HFF-Myc (cell line): ENCODE data around the gene FIG4.
A peak's percentile ranks its signal among the peaks of the same experiment; 100 is the strongest.
"Not testable (repeated sequence)": the region's sequence is repeated elsewhere in the genome, so short reads cannot be mapped to it uniquely, and the experiment has no call there.

ENCODE experiments used
- DNase-seq: peaks from one replicate; pipeline ENCODE4 v3.0.0-alpha.2; 2011; ENCODE audit warnings: low read depth; ENCODE audit errors: extremely low read depth
- H3K4me3 ChIP-seq: replicated peaks from 2 replicates; pipeline ENCODE4 v1.5.1; 2011; ENCODE audit warnings: low read depth, mild to moderate bottlenecking, control low read depth, low read length
- TF ChIP-seq, protein P1 (sequence below): IDR thresholded peaks from 2 replicates; pipeline ENCODE4 v1.5.1; 2012; ENCODE audit warnings: mild to moderate bottlenecking, low read depth, low read length, control low read depth; ENCODE audit errors: missing control alignments

The FIG4 gene

DNA sequence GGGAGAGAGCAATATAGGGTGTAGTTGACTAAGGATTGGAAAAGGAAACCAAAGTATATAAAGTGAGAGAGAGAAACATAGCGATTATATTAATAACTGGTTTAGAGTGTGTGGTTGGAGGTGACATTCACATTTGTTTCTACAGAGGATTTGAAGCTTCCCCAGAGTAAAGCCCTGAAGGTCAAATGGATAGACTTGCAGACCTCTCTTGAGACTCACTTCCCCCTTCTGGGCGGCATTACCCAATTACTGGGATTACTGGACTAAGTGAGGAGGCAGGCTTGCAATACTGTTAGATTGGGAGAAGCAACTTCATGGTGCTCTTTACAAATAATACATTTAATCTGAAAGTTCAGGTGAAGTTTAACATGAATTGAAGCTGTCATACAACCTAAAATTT, 10.7 kb downstream of the FIG4 start:
- TF ChIP-seq, protein P1, sequence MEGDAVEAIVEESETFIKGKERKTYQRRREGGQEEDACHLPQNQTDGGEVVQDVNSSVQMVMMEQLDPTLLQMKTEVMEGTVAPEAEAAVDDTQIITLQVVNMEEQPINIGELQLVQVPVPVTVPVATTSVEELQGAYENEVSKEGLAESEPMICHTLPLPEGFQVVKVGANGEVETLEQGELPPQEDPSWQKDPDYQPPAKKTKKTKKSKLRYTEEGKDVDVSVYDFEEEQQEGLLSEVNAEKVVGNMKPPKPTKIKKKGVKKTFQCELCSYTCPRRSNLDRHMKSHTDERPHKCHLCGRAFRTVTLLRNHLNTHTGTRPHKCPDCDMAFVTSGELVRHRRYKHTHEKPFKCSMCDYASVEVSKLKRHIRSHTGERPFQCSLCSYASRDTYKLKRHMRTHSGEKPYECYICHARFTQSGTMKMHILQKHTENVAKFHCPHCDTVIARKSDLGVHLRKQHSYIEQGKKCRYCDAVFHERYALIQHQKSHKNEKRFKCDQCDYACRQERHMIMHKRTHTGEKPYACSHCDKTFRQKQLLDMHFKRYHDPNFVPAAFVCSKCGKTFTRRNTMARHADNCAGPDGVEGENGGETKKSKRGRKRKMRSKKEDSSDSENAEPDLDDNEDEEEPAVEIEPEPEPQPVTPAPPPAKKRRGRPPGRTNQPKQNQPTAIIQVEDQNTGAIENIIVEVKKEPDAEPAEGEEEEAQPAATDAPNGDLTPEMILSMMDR, result no peak
- H3K4me3 ChIP-seq, result no peak overlapping the region
- DNase-seq, result no peak

DNA sequence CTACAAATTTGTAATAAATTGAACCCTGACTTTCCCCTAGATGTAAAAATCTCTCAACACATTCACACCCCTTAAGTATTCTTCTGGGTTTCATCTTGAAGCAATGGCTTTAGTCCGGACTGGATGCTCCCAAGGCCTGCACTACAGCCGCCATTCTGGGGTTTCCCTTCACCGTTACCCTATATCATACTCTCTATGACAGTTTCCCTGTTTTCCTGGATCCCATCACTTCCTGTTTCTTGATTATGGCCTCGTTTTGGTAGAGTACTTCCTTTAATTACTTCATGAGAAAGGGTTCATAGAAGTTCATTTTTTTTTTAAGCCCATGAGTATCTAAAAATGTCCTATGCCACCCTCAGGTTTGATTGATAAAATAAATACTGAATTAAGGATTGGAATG, 11.7 kb downstream of the FIG4 start:
- no peak for DNase-seq
- TF ChIP-seq, protein P1, result no peak

DNA sequence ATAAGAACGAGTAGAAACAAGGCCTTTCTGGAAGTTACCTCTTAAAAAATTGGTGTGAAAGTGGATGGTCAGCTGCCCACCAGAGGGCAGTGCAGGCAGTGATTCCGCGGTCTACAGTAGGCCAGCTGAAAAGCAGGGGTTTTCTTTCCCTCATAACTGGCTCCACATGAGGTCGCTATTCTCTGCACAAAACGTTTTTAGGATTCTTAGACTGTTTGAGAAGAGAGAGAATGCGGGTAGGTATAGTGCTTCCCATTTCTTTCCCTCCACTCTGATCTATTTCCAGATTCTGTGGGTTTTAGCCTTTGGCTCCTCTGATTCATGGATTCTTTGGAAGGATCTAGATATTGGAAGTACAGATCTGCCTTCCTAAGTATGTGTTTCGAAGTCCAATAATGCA, 14.2 kb downstream of the FIG4 start:
- peak; percentile 80 for DNase-seq
- H3K4me3 ChIP-seq, result no peak overlapping the region
- TF ChIP-seq, protein P1, result peak; percentile 96

More for the DNA sequence above, 11.7 kb downstream of the FIG4 start:
- H3K4me3 ChIP-seq, result no peak overlapping the region

DNA sequence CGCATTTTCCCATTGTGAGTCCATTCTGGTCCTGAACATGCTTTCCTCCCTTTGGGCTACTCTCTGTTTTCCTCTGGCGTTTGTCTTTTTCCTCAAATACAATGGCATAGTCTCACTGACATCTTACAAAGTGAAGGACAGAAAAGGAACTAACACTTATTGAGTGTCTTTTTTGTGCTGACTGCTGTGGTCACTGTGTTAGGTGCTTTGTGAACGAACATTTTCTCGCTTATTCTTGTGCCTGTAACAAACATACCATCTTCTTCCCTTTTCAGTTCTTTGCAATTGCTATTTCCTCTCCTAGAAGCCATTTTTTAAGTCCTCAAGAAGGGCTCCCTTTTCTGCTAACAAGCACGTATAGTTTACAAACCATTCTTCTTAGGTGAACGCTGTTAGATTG, 15.4 kb downstream of the FIG4 start:
- H3K4me3 ChIP-seq, result no peak overlapping the region
- TF ChIP-seq, protein P1, result no peak
- DNase-seq, result no peak

DNA sequence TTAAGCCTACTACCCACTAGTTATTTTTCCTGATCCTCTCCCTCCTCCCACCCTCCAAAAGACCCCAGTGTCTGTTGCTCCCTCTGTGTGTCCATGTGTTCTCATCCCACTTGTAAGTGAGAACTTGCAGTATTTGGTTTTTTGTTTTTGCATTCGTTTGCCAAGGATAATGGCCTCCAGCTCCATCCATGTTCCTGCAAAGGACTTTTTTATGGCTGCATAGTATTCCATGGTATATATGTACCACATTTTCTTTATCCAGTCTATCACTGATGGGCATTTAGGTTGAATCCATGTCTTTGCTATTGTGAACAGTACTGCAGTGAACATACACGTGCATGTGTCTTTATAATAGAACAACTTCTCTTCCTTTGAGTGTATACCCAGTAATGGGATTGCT, 17.0 kb downstream of the FIG4 start:
- DNase-seq, H3K4me3 ChIP-seq: not testable (repeated sequence)

DNA sequence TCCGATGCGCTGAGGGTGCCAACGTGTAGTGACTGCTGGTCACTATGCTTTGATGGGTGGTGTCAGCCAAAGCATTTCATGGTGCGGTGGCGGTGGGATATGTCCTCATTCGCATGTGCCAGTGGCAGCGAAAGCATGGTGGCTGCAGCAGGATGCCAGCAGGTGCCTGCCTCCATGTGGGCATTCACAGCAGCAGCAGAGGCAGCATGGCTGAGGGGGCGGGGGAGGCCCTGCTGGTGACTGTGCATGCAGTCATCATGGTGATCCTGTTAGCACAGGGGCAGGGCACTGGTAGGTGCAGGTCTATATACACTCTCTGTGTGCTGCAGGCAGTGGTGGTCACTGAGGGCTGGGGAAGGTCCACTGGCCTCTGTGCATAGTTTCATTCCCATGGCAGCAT, 22.0 kb downstream of the FIG4 start:
- no peak overlapping the region for H3K4me3 ChIP-seq
- TF ChIP-seq, protein P1, result no peak
- no peak for DNase-seq

DNA sequence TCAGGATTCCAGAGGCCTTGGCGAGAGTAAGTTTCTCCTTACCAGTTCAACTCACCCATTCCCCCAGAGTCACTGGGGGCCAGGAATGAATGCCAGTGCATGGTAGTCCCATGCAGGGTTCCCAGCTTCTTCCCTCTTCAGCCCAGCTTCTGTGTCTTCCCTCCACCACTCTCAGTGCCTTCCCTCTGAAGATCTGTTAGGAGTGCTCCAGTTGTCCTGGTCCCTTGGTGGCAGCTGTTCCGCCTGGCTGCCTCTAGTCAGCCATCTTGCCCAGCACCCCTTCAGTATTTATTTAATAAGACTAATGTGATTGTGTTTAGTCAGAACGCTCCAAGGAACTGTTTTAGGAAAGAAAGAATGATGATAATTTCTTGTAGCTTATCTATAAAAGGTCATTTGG, 23.1 kb downstream of the FIG4 start:
- H3K4me3 ChIP-seq, result no peak overlapping the region
- TF ChIP-seq, protein P1, result no peak
- DNase-seq, result no peak

DNA sequence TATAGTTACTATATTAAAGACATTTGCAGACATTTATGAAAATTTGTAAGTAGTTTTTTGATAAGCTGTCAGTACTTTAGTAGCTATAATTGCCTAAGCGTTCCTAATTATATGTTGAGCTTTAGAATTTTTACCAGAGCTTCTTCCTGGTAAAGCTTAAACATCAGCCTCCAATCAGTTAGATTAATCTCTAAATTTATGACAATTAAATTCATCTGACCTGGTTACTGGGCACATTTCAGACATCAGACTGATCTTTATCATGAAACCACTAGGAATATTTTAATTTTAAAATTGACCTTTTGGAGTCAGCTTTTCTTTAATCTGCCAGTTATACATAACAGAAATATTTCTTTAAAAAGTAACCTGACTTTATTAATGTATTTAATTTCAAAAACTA, 23.5 kb downstream of the FIG4 start:
- H3K4me3 ChIP-seq, result no peak overlapping the region
- TF ChIP-seq, protein P1, result no peak
- DNase-seq, result no peak
